Ovary (tissue), 3 donors: ENCODE data around the gene PCBP3.
"Not testable (repeated sequence)": the region's sequence is repeated elsewhere in the genome, so short reads cannot be mapped to it uniquely, and the experiment has no call there.

Experiments used
- EP300 ChIP-seq: sonication (generic); formaldehyde crosslinking; IDR thresholded peaks from one replicate; pipeline ENCODE4 v1.6.1; 2017; ENCODE audit warnings: antibody characterized with exemption
- POLR2A ChIP-seq: fragments of 450-650 bp; IDR thresholded peaks from one replicate; pipeline ENCODE4 v1.6.1; 2017; ENCODE audit warnings: antibody characterized with exemption, mild to moderate bottlenecking, moderate library complexity
- TF ChIP-seq, protein P1 (sequence below), 3 donors: fragments of 450-650 bp in 2 of 3; fragments of 200-600 bp in 1 of 3; IDR thresholded peaks; one replicate each; pipeline versions ENCODE4 v1.5.1 to v1.8.0; 2016 to 2022; ENCODE audit warnings: antibody characterized with exemption in 3 of 3, mild to moderate bottlenecking in 1 of 3
- donor health status: DM: no; HTN: no; CAD: no.

DNA sequence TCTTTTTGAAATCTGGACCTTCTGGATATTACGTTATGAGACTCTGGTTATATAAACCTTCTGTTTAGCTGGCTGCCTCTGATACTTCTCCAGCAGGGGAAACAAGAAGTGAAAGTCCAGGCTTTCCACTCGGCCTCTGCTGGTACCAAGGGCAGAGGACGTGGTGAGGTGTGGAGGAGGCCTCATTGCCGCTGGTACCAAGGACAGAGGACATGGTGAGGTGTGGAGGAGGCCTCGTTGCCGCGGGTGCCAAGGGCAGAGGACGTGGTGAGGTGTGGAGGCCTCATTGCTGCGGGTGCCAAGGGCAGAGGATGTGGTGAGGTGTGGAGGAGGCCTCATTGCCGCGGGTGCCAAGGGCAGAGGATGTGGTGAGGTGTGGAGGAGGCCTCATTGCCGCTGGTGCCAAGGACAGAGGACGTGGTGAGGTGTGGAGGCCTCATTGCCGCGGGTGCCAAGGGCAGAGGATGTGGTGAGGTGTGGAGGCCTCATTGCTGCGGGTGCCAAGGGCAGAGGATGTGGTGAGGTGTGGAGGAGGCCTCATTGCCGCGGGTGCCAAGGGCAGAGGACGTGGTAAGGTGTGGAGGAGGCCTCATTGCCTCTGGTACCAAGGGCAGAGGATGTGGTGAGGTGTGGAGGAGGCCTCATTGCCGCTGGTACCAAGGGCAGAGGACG lies 242.5 kb downstream of the PCBP3 start:
- TF ChIP-seq, protein P1, sequence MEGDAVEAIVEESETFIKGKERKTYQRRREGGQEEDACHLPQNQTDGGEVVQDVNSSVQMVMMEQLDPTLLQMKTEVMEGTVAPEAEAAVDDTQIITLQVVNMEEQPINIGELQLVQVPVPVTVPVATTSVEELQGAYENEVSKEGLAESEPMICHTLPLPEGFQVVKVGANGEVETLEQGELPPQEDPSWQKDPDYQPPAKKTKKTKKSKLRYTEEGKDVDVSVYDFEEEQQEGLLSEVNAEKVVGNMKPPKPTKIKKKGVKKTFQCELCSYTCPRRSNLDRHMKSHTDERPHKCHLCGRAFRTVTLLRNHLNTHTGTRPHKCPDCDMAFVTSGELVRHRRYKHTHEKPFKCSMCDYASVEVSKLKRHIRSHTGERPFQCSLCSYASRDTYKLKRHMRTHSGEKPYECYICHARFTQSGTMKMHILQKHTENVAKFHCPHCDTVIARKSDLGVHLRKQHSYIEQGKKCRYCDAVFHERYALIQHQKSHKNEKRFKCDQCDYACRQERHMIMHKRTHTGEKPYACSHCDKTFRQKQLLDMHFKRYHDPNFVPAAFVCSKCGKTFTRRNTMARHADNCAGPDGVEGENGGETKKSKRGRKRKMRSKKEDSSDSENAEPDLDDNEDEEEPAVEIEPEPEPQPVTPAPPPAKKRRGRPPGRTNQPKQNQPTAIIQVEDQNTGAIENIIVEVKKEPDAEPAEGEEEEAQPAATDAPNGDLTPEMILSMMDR (IDR thresholded peaks at IDR 0.05) = not testable (repeated sequence)
- TF ChIP-seq POLR2A, EP300: not testable (repeated sequence)
